Measurements from ENCODE around the gene ROBO2.
A peak's percentile ranks its signal among the peaks of the same experiment; 100 is the strongest.

The ROBO2 gene

DNA sequence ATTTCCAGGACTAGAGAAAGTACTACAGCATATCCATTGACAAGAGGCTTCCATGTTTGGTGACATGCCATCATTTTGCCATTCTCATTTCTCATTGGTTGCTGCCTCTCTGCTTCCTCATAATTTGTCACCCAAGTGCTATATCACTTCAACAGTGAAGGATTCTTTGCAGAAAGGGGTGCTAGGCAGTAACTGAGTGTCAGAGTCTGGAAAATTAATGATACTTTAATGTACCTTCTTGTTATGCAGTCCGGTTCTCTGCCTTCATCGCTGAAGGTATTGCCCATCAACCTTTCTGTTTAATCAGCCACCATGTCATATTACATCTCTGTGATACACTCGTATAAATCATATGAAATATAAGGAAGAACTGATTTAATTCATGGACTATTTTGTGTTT, 550.3 kb downstream of the ROBO2 start:
- no peak for TF ChIP-seq JUND (IDR thresholded peaks at IDR 0.05; ENCODE audit: low read depth)
- in situ Hi-C loops (cut with HindIII; ENCODE audit: low pct_unique_long_range_greater_than_20kb, low sequenced_read_pairs), result no loop called here
- no peak for DNase-seq (ENCODE audit: low read depth in 1 of 2, low spot score in 1 of 2)

DNA sequence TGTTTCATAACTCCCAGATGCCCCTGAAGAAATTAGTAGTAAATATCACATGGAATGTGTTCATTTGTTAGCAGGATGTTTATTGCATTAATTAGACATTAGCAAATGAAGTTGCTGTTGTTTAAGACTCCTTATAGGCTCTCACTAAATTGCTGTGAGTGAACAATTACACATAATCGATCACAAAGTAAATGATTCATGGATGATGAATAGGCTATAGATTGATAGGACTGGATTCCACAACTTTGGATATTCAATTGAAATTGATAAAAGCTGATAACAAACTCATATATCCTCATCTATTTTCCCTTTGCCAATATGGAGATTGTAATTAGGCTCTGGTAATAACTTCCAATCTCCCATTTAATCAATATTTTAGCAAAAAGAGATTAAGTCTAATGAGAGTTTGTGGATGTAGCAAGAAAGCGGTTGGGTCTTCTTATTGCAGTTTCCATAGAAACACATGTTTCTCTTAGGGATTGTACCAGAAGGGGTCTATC, 555.5 kb downstream of the ROBO2 start:
- in situ Hi-C loops (cut with HindIII; ENCODE audit: low pct_unique_long_range_greater_than_20kb, low sequenced_read_pairs), result no loop called here
- TF ChIP-seq JUND (IDR thresholded peaks at IDR 0.05; ENCODE audit: low read depth), result no peak
- DNase-seq (ENCODE audit: low read depth in 1 of 2, low spot score in 1 of 2), result no peak

DNA sequence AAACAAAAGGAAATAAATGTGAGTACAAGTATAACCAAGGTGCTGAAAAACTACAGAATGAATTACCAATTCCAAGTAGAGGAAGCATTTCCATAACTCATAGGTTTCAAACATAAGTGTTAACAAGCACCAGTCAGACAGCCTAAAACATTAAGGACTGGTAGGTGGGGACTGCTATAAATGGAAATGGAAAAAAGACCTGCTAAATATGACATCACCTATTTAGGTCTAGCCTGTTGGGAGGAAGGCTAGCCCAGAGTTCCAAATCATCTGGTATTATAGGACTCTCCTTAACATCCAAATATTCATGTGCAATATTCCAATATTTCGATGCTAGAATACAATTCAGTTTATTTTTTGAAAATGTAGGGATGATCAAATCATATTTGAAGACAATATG, 560.0 kb downstream of the ROBO2 start:
- in situ Hi-C loops (cut with HindIII; ENCODE audit: low pct_unique_long_range_greater_than_20kb, low sequenced_read_pairs), result no loop called here
- TF ChIP-seq JUND (IDR thresholded peaks at IDR 0.05; ENCODE audit: low read depth), result no peak
- DNase-seq (ENCODE audit: low read depth in 1 of 2, low spot score in 1 of 2), result no peak

DNA sequence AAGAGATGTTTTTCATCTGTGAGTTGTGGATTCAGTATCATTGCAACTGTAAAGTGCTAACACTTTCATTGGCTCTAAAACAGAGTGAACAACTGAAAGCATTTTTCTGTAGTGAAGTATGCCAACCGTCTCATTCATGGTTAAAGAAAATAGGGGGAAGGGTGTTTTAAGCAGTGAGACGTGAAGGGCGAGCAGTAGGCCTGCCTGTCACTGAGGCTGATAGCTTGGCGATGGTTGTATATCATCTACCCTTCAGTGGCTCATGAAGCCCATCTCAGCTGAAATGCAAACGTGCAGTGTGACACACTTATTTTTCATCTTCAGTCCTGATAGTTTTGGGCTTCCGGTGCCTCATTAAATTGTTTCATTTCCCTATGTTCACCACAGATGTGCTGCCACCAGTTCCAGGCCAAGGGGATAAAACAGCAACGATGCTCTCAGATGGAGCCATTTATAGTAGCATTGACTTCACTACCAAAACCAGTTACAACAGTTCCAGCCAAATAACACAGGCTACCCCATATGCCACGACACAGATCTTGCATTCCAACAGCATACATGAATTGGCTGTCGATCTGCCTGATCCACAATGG, 562.0 kb downstream of the ROBO2 start:
- in situ Hi-C loops (cut with HindIII; ENCODE audit: low pct_unique_long_range_greater_than_20kb, low sequenced_read_pairs), result no loop called here
- TF ChIP-seq JUND (IDR thresholded peaks at IDR 0.05; ENCODE audit: low read depth), result no peak
- no peak for DNase-seq (ENCODE audit: low read depth in 1 of 2, low spot score in 1 of 2)

DNA sequence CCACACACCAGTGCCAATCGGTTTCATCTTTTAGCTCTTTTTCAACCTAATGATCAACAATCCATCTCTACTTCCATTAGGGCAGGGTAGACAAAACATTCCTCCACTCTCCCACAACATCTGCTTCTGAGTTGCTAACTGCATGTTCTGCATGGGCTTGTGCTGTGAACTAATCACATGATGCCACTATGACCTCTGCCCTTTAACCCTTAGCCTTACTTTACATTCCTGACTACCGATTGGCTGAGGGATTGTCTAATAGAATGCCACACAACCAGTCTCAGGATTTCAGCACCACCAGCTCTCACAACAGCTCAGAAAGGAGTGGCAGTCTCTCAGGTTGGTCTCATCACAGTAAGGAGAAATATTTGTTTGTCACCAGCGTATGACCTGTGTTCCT, 562.8 kb downstream of the ROBO2 start:
- DNase-seq (ENCODE audit: low read depth in 1 of 2, low spot score in 1 of 2), result peak in 1 of 2 experiments; percentile 4

DNA sequence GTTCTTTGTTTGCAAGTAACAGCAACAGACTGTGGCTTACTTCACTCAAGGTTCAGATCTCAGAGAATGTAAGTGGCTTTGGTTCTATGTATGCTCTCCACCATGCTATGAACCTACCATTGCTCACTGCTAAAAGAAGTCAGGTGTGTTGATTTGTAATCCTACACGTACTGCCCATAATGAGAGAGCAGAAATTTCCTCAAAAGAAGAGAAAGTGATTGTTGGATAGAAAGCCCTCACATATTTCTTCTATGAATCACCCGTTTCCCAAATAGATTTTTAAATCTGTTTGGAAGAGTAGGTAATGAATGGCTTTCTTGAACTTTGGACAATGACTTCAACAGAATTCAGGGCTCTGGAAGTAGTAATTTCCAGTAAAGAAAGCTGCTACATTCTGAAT, 565.4 kb downstream of the ROBO2 start:
- no peak for TF ChIP-seq JUND (IDR thresholded peaks at IDR 0.05; ENCODE audit: low read depth)
- no peak for DNase-seq (ENCODE audit: low read depth in 1 of 2, low spot score in 1 of 2)
- in situ Hi-C loops (cut with HindIII; ENCODE audit: low pct_unique_long_range_greater_than_20kb, low sequenced_read_pairs), result no loop called here

More for the DNA sequence above, 562.8 kb downstream of the ROBO2 start:
- in situ Hi-C loops (cut with HindIII; ENCODE audit: low pct_unique_long_range_greater_than_20kb, low sequenced_read_pairs), result no loop called here
- TF ChIP-seq JUND (IDR thresholded peaks at IDR 0.05; ENCODE audit: low read depth), result no peak

DNA sequence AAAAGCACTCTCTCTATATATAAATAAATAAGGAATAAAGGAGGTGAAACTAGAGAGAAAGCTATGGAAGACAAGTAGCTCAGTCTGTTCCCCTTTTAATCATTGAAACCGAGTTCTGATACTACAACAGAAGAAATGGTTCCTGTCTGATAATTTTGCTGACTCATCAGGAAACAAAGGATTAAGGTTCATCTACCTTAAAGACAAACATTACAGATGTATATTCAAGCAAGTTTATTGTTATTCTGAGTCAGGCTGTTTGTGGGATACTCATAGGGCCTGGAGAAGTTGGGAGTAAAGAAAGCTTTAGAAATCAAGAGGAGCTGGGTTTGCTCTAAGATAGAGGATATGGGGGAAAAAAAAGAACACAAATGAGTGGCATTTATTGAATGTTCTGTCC, 566.0 kb downstream of the ROBO2 start:
- TF ChIP-seq JUND (IDR thresholded peaks at IDR 0.05; ENCODE audit: low read depth), result no peak
- no peak for DNase-seq (ENCODE audit: low read depth in 1 of 2, low spot score in 1 of 2)
- in situ Hi-C loops (cut with HindIII; ENCODE audit: low pct_unique_long_range_greater_than_20kb, low sequenced_read_pairs), result no loop called here

DNA sequence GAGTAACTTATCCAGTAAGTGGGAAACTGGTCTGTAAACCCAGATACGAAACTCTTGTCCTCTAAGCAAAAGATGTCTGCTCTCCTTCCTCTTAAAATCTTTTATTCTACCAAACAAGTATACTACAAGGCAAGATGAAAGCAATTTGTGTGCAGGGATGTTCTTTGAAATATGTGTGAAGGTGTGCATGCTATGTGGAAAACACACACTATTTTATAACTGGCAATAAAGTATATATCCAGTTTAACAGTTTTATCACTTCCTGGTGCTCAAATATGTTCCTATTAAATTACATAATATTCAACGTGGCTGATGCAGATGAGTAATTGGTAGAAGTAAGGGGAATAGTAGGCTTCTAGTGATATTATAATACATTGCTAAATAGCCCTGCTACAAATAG, 566.5 kb downstream of the ROBO2 start:
- no peak for DNase-seq (ENCODE audit: low read depth in 1 of 2, low spot score in 1 of 2)
- in situ Hi-C loops (cut with HindIII; ENCODE audit: low pct_unique_long_range_greater_than_20kb, low sequenced_read_pairs), result no loop called here
- no peak for TF ChIP-seq JUND (IDR thresholded peaks at IDR 0.05; ENCODE audit: low read depth)

DNA sequence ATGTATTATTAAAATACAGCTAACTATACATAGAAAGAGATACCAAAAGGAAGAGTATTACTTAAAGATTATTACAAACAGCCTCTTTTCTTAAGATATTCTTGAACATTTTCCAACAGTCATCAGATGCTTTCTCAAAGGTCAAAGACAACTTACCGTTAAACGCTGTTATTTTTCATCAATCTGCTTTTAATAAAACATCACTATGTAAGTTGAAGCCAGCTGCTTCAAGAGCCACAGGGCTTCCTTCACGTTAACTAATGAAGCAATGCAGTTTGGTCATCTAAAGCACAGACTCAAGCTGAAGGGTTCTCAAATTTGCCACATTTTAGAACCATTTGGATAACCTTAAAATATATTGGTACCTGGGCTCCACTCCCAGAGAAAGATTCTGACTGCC, 578.8 kb downstream of the ROBO2 start:
- no peak for TF ChIP-seq JUND (IDR thresholded peaks at IDR 0.05; ENCODE audit: low read depth)
- in situ Hi-C loops (cut with HindIII; ENCODE audit: low pct_unique_long_range_greater_than_20kb, low sequenced_read_pairs), result no loop called here
- DNase-seq (ENCODE audit: low read depth in 1 of 2, low spot score in 1 of 2), result no peak

DNA sequence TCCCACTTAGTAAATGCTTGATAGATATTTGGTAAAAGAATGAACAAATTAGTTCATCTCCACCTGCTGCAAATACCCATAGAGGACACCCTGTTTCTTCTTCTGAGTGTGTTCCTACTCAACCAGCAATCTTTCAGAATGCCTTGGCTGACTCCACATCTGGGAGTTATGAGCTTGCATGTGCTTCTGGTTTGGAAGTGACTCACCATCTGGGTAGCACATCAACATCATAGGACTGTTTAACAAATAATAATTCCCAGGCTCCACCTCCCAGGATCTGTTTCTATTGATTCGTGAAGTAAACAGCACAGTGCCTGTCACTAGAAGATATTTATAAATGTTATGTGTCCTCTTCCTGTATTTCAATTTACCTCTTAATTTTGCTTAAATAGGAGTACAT, 580.1 kb downstream of the ROBO2 start:
- no peak for TF ChIP-seq JUND (IDR thresholded peaks at IDR 0.05; ENCODE audit: low read depth)
- in situ Hi-C loops (cut with HindIII; ENCODE audit: low pct_unique_long_range_greater_than_20kb, low sequenced_read_pairs), result no loop called here
- DNase-seq (ENCODE audit: low read depth in 1 of 2, low spot score in 1 of 2), result no peak

DNA sequence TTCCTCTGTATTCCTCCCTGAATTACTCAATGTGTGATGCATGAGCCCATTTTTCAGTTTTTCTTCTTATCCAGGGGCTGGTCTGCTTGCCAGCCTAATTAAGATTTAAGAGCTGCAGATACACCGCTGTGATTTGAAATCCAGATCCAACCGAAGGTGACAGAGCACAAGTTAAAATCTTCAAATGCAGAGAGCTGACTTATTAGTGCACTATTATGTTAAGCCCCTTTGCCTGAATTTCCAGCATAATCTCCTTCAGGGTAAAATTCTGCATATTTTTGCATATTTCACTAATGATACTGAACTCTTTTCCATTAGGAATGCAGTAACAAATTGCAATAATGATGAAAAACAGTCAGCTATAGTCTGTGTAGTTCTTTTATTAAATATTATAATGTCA, 583.6 kb downstream of the ROBO2 start:
- TF ChIP-seq JUND (IDR thresholded peaks at IDR 0.05; ENCODE audit: low read depth), result no peak
- DNase-seq (ENCODE audit: low read depth in 1 of 2, low spot score in 1 of 2), result no peak
- in situ Hi-C loops (cut with HindIII; ENCODE audit: low pct_unique_long_range_greater_than_20kb, low sequenced_read_pairs), result no loop called here

DNA sequence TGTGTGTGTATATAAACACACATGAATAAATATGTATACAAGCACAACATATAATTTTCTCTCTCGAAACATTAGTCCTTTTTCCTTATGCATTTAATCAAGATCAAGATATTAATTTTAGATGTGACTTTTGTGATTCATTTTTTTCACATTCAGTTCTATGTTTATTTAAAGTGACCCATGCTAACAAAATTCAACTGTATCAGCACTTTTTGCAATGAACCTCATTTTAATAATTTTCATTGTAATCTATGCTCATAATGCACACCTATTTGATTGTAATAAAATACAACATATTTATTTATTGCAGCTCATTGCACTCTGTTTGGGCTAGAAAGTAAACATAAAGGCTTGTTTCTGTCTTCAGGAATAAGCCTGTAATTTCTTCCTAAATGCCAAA, 586.3 kb downstream of the ROBO2 start:
- in situ Hi-C loops (cut with HindIII; ENCODE audit: low pct_unique_long_range_greater_than_20kb, low sequenced_read_pairs), result no loop called here
- DNase-seq (ENCODE audit: low read depth in 1 of 2, low spot score in 1 of 2), result no peak
- no peak for TF ChIP-seq JUND (IDR thresholded peaks at IDR 0.05; ENCODE audit: low read depth)

DNA sequence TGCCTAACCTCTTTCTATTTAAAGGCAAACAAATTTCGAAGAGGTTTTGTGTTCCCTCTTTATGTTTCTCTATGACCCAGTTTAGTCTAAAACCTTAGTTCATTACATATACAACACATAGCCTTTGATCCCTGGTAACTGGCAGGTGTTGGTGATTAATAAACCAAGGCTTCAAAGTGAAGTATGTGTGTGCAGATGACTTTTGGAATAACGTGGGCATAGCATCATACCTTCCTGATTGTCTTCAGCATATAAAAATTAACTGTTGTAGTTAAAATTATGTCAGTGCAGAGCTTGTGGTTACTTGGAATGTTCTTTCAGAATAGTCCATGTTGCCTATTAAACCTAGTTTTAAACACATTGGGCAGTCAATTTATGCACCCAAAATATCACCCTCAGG, 608.3 kb downstream of the ROBO2 start:
- no peak for TF ChIP-seq JUND (IDR thresholded peaks at IDR 0.05; ENCODE audit: low read depth)
- no peak for DNase-seq (ENCODE audit: low read depth in 1 of 2, low spot score in 1 of 2)
- in situ Hi-C loops (cut with HindIII; ENCODE audit: low pct_unique_long_range_greater_than_20kb, low sequenced_read_pairs), result no loop called here

DNA sequence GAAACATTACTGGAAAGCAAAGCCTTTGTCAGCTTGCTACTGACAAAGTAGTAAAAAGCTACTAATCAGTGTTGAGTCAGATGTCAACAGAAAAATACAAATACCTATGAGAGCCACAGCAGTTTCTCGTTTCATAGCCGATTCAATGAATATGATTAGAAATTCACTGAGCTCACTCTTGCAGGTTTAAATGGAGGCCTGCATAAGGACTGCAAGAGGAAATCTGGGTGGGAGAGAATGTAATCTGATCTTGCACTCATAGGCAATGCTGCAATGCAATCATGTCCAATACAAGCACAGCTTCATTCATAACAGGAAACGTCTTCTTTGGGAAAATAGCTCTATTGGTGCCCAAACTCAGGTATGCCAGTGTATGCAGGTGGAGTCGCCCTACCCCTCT, 608.8 kb downstream of the ROBO2 start:
- in situ Hi-C loops (cut with HindIII; ENCODE audit: low pct_unique_long_range_greater_than_20kb, low sequenced_read_pairs), result no loop called here
- TF ChIP-seq JUND (IDR thresholded peaks at IDR 0.05; ENCODE audit: low read depth), result no peak
- no peak for DNase-seq (ENCODE audit: low read depth in 1 of 2, low spot score in 1 of 2)

All from T47D (cell line).